ENCODE measurements around the gene MATN4.

Gene MATN4

GRCh38 chr20:45313943-45314342 lies 5.8 kb upstream of the MATN4 start:
- no peak for DNase-seq (ENCODE audit: low read depth in 2 of 2)

DNA sequence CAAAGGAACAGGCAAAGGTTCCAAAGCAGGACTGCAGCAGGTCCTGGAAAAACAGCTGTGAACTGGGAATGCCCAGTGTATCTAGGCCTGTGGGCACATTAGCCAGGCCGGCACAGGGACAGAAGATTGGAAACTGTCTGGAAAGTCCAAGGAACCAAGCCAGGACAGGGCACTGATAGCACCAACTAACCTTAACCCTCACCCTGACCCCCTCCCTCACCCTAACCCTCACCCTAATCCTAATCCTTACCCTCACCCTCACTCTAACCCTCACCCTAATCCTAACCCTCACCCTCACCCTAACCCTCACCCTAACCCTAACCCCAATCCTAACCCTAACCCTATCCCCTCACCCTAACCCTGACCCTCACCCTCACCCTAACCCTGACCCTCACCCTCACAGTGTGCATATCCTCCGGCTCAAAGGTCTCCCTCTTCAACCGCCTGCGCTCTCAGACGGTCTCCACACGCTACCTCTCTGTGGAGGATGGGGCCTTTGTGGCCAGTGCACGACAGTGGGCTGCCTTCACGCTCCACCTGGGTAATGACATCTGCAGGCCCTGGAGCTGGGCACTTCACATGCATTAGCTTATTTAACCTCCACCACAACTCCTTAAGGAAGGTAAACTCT lies 5.1 kb upstream of the MATN4 start:
- no peak for DNase-seq (ENCODE audit: low read depth in 2 of 2)

DNA sequence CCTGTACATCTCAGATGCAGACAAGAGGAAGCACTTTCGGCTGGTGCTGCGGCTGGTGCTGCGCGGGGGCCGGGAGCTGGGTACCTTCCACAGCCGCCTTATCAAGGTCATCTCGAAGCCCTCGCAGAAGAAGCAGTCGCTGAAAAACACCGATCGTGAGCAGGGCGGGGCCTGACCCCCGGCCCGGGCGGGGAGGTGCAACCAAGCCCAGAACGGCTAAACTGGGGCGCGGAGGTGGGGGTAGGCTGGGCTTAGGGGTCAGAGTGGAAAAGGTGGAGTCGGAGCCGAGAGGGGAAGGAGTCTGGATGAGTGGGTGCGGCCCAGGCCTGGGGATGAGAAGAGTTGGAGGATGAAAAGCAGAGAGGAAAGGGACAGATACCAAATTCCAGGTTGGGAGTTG lies 4.1 kb upstream of the MATN4 start:
- DNase-seq (ENCODE audit: low read depth in 2 of 2): no peak

- peak in 1 of 2 donors; percentile 46 for DNase-seq (ENCODE audit: low read depth in 2 of 2)
Measured at GRCh38 chr20:45311589-45312211, 3.6 kb upstream of the MATN4 start.

DNA sequence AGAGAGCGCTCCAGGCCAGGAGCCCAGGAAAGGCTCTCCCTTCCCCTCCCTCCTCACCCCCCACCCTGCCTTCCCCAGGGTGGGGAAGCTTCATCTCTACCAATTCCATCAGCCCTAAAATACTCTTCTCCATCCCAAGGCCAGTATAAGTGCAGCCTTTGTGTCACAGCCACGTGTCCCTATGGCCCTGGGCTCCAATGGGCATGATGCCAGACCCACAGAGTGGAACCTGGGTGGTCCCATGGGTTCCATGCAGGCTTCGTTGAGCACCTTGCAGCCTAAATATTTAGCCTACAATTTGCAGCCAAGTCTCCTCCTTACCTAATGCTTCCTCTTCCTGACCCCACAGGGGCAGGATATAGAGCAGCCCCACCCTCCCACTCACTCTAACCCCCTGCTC lies 976 bp upstream of the MATN4 start:
- DNase-seq (ENCODE audit: low read depth in 2 of 2): no peak

DNA sequence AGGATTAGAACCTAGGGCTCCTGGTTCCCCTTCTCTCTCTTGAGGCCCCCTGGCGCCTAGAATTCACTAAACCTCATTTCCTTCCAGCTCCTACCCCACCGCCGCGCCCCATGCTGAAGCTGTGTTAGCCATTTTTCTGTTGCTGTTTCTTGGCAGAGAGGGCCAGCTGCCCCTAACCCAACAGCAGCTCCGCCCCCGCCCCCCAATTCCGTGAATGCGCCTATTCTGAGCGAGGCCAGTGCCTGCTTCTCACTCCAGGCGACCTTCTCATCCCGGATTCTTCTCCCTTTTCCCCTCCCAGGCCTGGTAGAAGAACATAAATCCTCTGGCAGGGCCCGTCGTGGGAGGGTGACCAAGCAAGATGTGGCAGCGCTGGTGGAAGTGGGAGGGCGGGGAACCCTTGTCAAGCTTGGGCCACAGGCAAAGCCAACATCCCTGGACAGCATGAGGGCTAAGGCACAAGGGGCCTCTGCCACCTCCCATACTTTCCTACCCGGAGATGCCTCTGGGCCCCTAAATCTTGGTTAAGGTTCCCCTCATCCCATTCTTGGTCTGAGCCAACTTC lies 941 bp downstream of the MATN4 start:
- DNase-seq (ENCODE audit: low read depth in 2 of 2): no peak

GRCh38 chr20:45306431-45306982 lies 1.6 kb downstream of the MATN4 start, which contains the start of gene RBPJL:
RBPJL (plus strand) TSS chr20:45306840; CDS start chr20:45306923, 83 bp downstream.
- peak in 1 of 2 donors; percentile 15 for DNase-seq (ENCODE audit: low read depth in 2 of 2)

- DNase-seq (ENCODE audit: low read depth in 2 of 2): no peak
Measured at GRCh38 chr20:45305262-45305661, 2.8 kb downstream of the MATN4 start.

DNA sequence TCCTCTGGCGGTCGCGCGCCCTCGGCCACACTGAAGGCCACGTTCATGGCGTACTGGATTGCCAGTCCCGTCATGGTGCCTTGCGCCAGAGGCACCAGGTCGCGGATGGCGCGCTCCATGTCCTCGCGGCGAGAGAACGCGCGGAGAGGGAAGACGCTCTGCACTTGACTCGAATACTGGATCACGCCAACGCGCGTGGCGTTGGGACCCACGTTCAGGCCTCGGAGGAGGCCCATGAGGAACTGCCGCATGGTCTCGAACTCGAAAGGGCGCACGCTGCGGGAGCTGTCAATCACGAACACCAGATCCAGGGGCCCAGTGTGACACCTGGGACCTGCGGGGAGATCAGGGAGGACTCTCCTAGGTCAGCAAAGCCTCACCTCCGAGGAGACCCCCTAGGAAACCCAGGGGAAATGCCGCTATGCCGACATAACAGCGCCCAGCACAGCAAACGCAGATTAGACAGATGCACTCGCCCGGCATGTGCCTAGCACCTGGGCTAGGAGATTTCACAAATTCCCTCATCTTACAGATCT lies 3.6 kb downstream of the MATN4 start:
- DNase-seq (ENCODE audit: low read depth in 2 of 2): no peak

GRCh38 chr20:45303586-45304463 lies 4.3 kb downstream of the MATN4 start:
- DNase-seq (ENCODE audit: low read depth in 2 of 2): no peak

- DNase-seq (ENCODE audit: low read depth in 2 of 2): no peak
Measured at GRCh38 chr20:45301824-45302271, 6.3 kb downstream of the MATN4 start.

DNA sequence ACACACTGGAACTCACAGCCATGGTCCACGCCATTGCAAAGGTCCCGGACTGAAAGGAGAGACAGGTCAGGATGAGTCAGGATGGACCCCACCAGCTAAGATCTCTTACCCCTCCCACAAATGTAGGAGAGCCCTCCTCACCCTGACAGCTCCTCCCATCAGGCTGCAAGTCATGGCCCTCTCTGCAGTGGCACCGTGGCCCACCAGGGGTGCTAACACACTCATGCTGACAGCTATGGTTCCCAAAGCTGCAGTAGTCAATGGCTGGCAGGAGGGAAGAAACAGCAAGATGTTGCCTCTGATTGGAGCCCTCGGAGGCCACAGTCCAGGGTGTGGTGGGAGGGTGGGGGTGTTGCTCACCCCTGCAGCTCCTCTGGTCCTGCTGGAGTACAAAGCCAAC lies 7.1 kb downstream of the MATN4 start:
- no peak for DNase-seq (ENCODE audit: low read depth in 2 of 2)

- no peak for DNase-seq (ENCODE audit: low read depth in 2 of 2)
Measured at GRCh38 chr20:45299786-45300185, 8.3 kb downstream of the MATN4 start.

GRCh38 chr20:45297786-45298497 lies 10.2 kb downstream of the MATN4 start:
- DNase-seq (ENCODE audit: low read depth in 2 of 2): no peak

- no peak for DNase-seq (ENCODE audit: low read depth in 2 of 2)
Measured at GRCh38 chr20:45294659-45295058, 13.4 kb downstream of the MATN4 start.

GRCh38 chr20:45294003-45294368 lies 14.1 kb downstream of the MATN4 start:
- no peak for DNase-seq (ENCODE audit: low read depth in 2 of 2)

DNA sequence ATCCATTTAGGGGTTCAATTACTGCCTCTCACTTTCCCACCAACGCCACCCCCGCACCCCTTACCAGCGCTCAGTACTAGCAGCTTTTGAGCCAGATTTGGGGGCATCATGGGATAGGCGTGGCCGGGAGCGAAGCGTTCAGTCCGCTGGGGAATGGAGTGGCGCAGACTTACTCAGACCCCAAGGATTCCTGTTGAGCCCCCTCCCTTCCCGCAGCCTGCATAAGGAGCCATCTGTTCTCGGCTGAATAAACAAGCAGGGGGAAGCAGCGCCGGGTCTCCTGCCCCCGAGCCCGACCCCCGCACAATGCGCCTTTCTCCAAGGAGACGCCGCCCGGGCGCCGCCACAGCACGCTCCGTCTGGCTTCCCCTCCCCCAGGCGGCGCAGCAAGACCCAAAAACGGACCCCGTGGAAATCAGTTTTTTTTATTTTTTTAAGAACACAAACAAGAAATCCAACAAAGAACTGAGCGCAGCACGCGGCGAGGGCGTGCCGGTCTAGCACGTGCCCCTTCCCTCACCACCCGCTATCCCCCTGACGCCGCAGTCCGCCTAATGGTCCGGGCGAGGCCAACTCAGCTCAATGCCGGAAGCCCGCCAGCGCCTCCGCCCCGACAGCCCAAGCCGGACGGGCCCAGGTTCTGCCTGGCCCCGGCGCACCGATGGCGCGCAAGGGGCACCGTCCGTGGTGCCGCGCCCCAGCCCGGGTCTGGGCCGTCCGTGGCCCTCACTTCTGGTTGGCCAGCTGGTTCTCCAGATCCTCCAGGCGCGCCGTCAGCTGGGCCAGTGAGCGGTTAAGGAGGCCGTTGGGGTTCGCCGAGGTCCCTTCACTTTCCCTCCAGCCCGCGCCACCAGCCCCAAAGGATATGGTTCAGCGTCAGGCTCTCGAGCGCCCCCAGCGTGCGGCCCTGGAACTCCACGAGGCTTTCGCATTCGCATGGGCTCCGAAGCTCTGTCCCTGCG lies 14.8 kb downstream of the MATN4 start:
- DNase-seq (ENCODE audit: low read depth in 2 of 2): peak; percentile 56 to 69

- no peak for DNase-seq (ENCODE audit: low read depth in 2 of 2)
Measured at GRCh38 chr20:45292343-45292742, 15.8 kb downstream of the MATN4 start.

GRCh38 chr20:45291526-45291925 lies 16.6 kb downstream of the MATN4 start:
- DNase-seq (ENCODE audit: low read depth in 2 of 2): no peak
